Suprapubic skin (tissue), 4 donors: Measurements from ENCODE around the gene FBRSL1. TPM values are rescaled to one million over a fixed set of nuclear protein-coding genes. Genes with fewer than 3 reads are reported as not detected.

Source experiments
- DNase-seq, 2 donors: peaks; one replicate each; pipeline ENCODE4 v3.0.0-alpha.2; 2019; ENCODE audit warnings: low spot score in 2 of 2
- H3K27ac ChIP-seq: fragments of 200-600 bp; sonication (generic); one replicate; pipeline ENCODE4 v1.5.1; 2019
- H3K27me3 ChIP-seq: fragments of 200-600 bp; sonication (generic); one replicate; pipeline ENCODE4 v1.5.1; 2019
- H3K36me3 ChIP-seq: fragments of 200-600 bp; sonication (generic); one replicate; pipeline ENCODE4 v1.5.1; 2019
- H3K4me1 ChIP-seq: fragments of 200-600 bp; sonication (generic); one replicate; pipeline ENCODE4 v1.5.1; 2019
- H3K4me3 ChIP-seq: fragments of 200-600 bp; sonication (generic); one replicate; pipeline ENCODE4 v1.5.1; 2019; ENCODE audit warnings: mild to moderate bottlenecking
- H3K9me3 ChIP-seq: fragments of 200-600 bp; sonication (generic); one replicate; pipeline ENCODE4 v1.5.1; 2019
- EP300 ChIP-seq: sonication (generic); formaldehyde crosslinking; IDR thresholded peaks from one replicate; pipeline ENCODE4 v1.6.1; 2017; ENCODE audit warnings: antibody characterized with exemption
- POLR2A ChIP-seq, 2 donors: fragments of 450-650 bp; IDR thresholded peaks; one replicate each; pipeline ENCODE4 v1.6.1; 2017; ENCODE audit warnings: antibody characterized with exemption in 2 of 2, mild to moderate bottlenecking in 2 of 2, moderate library complexity in 2 of 2
- POLR2AphosphoS5 ChIP-seq, 3 donors: sonication (generic); formaldehyde crosslinking; IDR thresholded peaks; one replicate each; pipeline ENCODE4 v1.6.1; 2017; ENCODE audit warnings: antibody characterized with exemption in 3 of 3
- WGBS: methylation state at CpG from one replicate; pipeline ENCODE4 v1.1.5; 2018; 5-methylcytosine and 5-hydroxymethylcytosine counted together
- total RNA-seq, 4 donors: library from RNA; depleted of rRNA; stranded (reverse); fragments of >200 nt; gene quantifications; one replicate each; pipeline ENCODE4 v1.1.0, GENCODE V29; 2016
- TF ChIP-seq, protein P1 (sequence below), 2 donors: fragments of 200-600 bp in 1 of 2; fragments of 450-650 bp in 1 of 2; sonication (generic) in 1 of 2; IDR thresholded peaks; one replicate each; pipeline ENCODE4 v1.5.1; 2016 to 2019; ENCODE audit warnings: antibody characterized with exemption in 2 of 2, mild to moderate bottlenecking in 1 of 2, moderate library complexity in 1 of 2

FBRSL1 gene
- total RNA-seq, 4 donors from 2014 or later: 26.0 to 33.7 (median 27.2) TPM

DNA sequence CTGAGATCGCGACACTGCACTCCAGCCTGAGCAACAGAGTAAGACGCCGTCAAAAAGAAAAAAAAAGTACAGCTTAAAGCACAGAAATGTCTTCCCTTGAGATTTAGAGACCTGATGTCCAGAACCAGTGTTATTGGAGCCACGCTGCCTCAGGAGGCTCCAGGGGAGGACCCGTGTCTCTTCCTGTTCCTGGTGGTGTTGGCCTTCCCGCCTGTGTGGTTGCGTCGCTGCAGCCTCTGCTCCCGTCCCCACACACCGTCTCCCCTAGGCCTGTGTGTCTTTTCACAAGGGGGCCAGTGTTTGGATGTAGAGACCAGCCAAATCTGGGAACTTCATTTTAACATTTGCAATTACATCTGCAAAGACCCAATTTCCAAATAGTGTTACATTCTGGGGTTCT is 8.6 kb upstream of the FBRSL1 start:
- Histone ChIP-seq H3K27me3 (peaks cover 37% of the 10 kb centered on the region), H3K4me3 (no peak overlapping the region), H3K36me3 (no peaks in the 10 kb centered on the region), H3K27ac (no peak overlapping the region), H3K9me3 (no peaks in the 10 kb centered on the region), H3K4me1 (no peaks in the 10 kb centered on the region)
- 82% methylated on average over 11 of the region's 11 CpGs for WGBS
- no peak for DNase-seq
- TF ChIP-seq EP300: no peak
- TF ChIP-seq, protein P1, sequence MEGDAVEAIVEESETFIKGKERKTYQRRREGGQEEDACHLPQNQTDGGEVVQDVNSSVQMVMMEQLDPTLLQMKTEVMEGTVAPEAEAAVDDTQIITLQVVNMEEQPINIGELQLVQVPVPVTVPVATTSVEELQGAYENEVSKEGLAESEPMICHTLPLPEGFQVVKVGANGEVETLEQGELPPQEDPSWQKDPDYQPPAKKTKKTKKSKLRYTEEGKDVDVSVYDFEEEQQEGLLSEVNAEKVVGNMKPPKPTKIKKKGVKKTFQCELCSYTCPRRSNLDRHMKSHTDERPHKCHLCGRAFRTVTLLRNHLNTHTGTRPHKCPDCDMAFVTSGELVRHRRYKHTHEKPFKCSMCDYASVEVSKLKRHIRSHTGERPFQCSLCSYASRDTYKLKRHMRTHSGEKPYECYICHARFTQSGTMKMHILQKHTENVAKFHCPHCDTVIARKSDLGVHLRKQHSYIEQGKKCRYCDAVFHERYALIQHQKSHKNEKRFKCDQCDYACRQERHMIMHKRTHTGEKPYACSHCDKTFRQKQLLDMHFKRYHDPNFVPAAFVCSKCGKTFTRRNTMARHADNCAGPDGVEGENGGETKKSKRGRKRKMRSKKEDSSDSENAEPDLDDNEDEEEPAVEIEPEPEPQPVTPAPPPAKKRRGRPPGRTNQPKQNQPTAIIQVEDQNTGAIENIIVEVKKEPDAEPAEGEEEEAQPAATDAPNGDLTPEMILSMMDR (IDR thresholded peaks at IDR 0.05): no peak
- TF ChIP-seq POLR2AphosphoS5 (IDR thresholded peaks at IDR 0.05): no peak
- TF ChIP-seq POLR2A (IDR thresholded peaks at IDR 0.05): no peak

DNA sequence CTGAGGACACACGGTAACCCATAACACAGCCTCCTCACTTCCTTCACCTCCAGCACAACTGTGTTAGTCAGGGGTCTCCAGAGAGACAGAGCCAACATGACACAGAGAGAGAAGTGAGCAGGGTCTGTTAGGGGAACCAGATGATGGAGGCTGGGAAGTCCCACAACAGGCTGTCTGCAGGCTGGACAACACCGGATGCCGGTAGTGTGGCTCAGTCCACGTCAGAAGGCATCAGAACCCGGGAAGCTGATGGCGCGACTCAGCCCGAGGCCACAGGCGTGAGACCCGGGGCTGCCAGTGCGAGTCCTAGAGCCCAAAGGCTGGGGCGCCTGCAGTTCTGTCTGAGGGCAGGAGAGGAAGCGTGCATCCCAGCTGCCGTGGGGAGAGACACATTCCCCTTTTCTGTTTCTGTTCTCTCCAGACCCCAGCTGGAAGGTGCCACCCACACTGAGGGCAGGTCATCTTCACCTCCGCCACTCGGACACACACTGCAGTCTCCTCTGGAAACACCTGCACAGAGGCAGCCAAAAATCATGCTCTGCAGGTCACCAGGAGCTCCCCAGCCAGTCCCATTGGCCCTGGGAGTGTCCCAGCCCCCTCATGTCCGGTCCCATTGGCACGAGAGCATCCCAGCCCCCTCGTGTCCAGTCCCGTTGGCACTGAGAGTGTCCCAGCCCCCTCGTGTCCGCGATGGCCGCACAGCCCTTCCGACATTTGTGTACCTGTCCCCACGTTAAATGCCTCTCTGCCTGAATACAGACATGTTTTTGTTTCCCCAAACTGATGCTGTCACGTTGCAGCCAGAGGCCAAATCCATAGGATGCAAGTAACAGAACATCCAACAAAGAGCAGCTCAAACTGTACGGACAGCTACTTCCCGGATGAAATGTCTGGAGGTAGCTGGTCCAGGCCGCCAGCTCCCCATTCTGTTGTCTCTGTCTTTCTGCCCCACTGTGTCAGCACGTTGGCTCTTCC is 7.9 kb upstream of the FBRSL1 start:
- H3K4me1 ChIP-seq: no peaks in the 10 kb centered on the region
- TF ChIP-seq POLR2AphosphoS5 (IDR thresholded peaks at IDR 0.05): no peak
- peaks cover 37% of the 10 kb centered on the region for H3K27me3 ChIP-seq
- 85% methylated on average over 28 of the region's 31 CpGs for WGBS
- no peak overlapping the region for H3K4me3 ChIP-seq
- no peak for DNase-seq
- no peak overlapping the region for H3K27ac ChIP-seq
- no peaks in the 10 kb centered on the region for H3K36me3 ChIP-seq
- H3K9me3 ChIP-seq: no peaks in the 10 kb centered on the region

DNA sequence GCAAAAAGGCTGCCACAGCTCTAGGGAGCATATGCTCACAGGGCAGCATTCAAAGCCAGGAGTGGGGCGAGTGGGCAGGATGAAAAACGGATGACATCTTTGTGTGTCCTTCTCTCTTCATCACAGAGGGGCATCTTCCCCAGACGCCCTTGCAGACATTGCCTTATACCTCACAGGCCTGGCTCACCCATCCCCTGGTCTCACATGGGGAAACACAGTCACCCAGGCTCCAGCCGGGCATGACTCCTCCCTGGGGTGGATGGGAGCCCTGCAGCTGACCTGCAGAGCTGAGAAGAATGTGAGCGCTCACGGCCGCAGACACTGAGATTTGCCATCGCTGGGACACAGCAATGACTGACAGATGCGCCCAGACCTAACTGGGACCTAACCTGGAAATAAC is 7.2 kb upstream of the FBRSL1 start:
- TF ChIP-seq, protein P1 (IDR thresholded peaks at IDR 0.05): no peak
- TF ChIP-seq POLR2A (IDR thresholded peaks at IDR 0.05): no peak
- no peak for TF ChIP-seq POLR2AphosphoS5 (IDR thresholded peaks at IDR 0.05)
- no peak for TF ChIP-seq EP300
- WGBS: 93% methylated on average over 4 of the region's 9 CpGs
- H3K27me3 ChIP-seq: peaks cover 35% of the 10 kb centered on the region

DNA sequence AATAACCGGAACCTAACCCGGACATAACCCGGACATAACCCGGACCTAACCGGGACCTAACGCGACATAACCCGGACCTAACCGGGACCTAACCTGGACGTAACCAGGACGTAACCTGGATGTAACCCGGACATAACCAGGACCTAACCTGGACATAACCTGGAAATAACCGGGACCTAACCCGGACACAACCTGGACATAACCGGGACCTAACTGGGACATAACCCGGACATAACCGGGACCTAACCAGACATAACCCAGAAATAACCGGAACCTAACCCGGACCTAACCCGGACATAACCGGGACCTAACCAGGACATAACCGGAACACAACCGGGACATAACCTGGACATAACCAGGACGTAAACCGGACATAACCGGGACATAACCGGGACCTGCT is 6.7 kb upstream of the FBRSL1 start:
- no peak for DNase-seq
- Histone ChIP-seq H3K27me3 (peaks cover 33% of the 10 kb centered on the region), H3K9me3 (no peaks in the 10 kb centered on the region), H3K4me1 (no peaks in the 10 kb centered on the region), H3K27ac (no peak overlapping the region), H3K36me3 (no peaks in the 10 kb centered on the region), H3K4me3 (no peak overlapping the region)
- WGBS: 97% methylated on average over 27 of the region's 27 CpGs
- TF ChIP-seq POLR2A (IDR thresholded peaks at IDR 0.05) (no peak), EP300 (no peak), POLR2AphosphoS5 (IDR thresholded peaks at IDR 0.05) (no peak)
- TF ChIP-seq, protein P1 (IDR thresholded peaks at IDR 0.05): no peak

More for the DNA sequence above, 7.2 kb upstream of the FBRSL1 start:
- no peaks in the 10 kb centered on the region for H3K9me3 ChIP-seq
- DNase-seq: no peak
- H3K27ac ChIP-seq: no peak overlapping the region
- H3K36me3 ChIP-seq: no peaks in the 10 kb centered on the region
- no peak overlapping the region for H3K4me3 ChIP-seq
- H3K4me1 ChIP-seq: no peaks in the 10 kb centered on the region

DNA sequence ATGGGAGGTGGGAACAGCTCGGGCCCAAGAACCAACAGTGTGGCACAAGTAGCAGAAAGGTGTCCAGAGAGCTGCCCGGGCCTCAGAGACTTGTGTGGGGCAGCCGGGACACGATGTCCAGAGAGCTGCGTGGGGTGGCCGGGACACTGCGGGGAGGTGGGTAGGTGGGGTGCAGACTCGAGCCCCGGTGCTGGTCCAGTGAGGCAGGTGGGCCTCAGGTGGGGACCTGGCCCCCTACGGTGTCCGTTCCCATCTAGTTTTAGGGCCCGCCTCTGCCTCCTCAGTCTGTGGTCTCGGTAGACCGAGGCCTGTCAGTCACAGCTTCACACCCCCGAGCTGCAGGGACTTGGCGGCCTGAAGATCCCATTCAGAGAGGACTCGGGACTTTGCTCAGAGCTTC is 6.3 kb upstream of the FBRSL1 start:
- no peaks in the 10 kb centered on the region for H3K9me3 ChIP-seq
- H3K4me1 ChIP-seq: peaks cover 3% of the 10 kb centered on the region
- DNase-seq: no peak
- 93% methylated on average over 16 of the region's 17 CpGs for WGBS
- peaks cover 33% of the 10 kb centered on the region for H3K27me3 ChIP-seq
- no peak overlapping the region for H3K4me3 ChIP-seq
- H3K27ac ChIP-seq: no peak overlapping the region
- TF ChIP-seq, protein P1 (IDR thresholded peaks at IDR 0.05): no peak
- no peak for TF ChIP-seq POLR2A (IDR thresholded peaks at IDR 0.05)
- TF ChIP-seq EP300: no peak
- TF ChIP-seq POLR2AphosphoS5 (IDR thresholded peaks at IDR 0.05): no peak
- H3K36me3 ChIP-seq: no peaks in the 10 kb centered on the region
